GM18502 (cell line): ENCODE data around the gene CORO1A.
A peak's percentile ranks its signal among the peaks of the same experiment; 100 is the strongest.
"Not testable (repeated sequence)": the region's sequence is repeated elsewhere in the genome, so short reads cannot be mapped to it uniquely, and the experiment has no call there.

Experiments
- ATAC-seq: cut with Tn5 transposase; IDR thresholded peaks from one replicate; pipeline ENCODE4 v1.9.1; 2021; ENCODE audit warnings: mild to moderate bottlenecking; ENCODE audit not compliant: unreplicated experiment, poor library complexity

CORO1A gene

DNA sequence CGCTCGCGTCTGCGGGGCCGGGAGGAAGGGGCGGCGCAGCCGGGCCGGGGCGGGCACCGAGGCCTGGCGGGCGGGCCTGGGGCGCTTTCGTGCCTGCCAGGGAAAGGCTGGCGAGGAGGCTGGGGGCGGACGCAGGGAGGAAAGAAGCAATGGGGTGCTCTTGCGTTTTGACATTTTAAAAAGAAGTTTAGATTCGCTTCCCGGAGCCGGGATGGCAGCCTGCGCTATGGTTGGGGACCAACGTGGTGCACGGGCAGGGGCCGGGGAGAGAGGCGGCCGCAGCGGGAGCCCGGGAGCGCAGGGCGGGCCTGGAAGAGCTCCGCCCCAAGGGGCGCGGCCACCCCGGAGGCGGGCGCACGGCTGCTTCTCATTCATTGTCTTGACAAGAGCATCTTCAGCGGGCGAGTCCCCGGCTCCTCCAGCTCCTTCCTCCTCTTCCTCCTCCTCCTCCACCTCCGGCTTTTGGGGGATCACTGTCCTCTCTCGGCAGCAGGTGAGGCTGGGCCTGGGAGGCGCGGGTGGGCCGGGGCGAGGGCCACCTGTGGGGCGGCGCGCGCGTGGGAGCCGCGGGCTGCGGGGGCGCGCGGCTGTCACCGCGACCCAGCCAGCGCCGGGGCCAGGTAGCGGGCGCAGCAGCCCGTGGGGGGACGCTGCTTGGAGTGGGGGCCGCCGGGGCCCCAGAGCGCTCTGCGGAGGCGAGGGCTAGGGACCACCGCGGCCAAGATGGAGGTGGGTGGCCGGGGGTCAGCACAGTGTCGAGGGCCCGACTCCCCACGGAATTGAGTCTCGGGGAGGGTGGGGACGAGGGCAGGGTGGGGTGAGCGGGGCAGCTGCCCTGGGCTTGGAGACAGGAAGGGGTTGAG, at the start of gene CORO1A:
Gene CORO1A, plus strand, starts transcription at position 370 of the 863 bp plus-strand sequence. CDS start 1,608 bp downstream, outside the sequence.
- peak; percentile 52 for ATAC-seq

DNA sequence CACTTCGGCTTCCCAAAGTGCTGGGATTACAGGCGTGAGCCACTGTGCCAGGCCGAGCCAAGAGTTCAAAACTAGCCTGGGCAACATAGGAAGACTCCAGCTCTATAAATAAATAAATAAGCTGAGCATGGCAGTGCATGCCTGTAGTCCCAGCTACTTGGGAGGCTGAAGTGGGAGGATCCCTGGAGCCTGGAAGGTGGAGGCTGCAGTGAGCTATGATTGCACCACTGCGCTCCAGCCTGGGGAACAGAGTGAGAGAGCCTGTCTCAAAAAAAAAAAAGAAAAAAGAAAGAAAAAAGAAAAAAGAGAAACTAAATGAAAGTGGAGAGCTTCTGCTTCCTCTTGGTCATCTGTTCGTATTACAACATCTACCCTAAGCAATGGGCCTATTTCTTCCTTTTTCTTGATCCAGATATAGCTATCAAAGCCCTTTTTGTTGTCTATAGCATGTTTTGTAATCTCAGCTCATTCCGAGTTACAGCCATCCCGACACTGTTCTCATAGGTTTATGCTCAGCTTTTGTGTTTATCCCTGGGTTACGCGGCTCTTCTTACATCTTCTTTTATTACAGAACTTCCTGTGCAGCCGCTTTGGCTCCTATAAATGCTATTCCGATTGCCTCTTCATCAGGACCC, 46.3 kb upstream of the CORO1A start:
- ATAC-seq = no peak

DNA sequence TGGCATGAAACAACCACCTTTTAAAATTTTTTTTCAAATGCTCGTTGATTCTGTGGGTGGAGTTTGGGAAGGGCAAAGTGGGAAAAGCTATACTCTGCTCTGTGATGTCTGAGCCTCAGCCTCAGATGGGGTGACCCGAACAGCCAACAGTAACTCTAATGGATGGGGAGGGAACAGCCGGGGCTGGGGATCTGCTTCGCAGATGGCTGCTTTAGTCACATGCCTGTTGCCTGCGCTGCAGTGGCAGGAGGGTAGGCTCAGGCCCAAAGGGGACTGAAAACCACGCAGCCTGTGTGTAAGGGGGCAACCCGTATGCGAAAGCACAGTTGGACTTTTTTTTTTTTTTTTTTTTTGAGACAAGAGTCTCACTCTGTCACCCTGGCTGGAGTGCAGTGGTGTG, 45.5 kb upstream of the CORO1A start:
- ATAC-seq = no peak

DNA sequence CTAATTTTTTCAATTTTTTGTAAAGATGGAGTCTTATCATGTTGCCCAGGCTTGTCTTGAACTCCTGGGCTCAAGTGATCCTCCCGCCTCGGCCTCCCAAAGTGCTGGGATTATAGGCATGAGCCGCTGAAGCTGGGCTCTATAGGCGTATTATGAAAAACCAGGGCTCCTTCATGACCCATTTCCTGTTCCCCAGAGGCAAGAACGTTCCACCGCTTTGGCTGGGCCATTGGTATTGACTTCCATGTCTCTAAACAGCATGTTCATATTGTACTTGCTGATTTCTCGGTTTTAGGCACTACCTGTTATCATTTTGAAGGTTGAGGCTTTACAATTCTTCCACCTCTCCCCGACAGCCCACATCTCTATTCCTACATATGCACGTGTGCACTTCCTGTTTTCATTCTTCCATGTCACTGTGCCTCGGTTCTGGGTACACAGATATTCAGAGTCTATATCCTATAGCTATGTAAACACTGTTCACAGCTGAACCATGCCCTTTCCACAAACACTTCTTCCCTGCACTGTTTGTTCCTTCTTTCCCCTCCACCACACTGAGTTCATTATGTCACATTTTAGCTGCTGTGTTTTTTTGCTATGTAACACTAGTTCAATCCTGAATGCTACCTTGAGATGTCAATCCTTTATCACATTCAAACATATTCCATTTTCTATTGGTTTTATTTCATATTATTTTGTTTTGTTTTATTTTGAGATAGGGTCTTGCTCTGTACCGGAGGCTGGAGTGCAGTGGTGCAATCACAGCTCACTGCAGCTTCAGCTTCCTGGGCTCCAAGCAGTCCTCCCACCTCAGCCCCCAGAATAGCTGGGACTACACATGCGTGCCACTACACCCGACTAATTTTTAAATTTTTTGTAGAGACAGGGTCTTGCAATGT, 43.6 kb upstream of the CORO1A start:
- no peak for ATAC-seq

DNA sequence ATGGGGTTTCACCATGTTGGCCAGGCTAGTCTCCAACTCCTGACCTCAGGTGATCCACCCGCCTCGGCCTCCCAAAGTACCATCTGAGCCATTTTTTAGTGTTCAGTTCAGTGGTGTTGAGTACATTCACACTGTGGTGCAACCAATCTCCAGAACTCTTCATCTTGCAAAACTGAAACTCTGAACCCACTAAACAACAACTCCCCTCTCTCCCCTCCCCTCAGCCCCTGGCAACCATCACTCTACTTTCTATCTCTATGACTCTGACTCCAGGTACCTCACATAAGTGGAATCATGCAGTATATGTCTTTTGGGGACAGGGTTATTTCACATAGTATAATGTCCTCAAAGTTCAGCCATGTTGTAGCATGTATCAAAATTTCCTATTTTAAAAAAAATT, 41.7 kb upstream of the CORO1A start:
- ATAC-seq = no peak

DNA sequence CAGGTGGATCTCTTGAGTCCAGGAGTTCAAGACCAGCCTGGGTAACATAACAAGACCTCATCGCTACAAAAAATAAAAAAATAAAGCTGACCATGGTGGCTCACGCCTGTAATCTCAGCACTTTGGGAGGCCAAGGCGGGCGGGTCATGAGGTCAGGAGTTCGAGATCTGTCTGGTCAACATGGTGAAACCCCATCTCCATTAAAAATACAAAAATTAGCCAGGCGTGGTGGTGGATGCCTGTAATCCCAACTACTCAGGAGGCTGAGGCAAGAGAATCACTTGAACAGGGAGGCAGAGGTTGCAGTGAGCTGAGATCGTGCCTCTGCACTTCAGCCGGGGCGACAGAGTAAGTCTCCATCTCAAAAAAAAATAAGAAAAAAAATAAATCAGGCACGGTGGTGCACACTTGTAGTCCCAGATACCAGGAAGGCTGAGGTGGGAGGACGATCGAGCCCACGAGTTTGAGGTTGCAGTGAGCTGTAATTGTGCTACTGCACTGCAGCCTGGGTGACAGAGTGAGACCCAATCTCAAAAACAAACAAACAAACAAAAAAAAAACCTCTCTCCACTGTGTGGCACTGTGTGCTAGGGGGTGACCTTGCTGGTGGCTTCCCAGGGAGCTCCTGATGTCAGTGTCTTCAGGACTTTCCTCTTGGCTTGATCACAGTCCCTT, 40.6 kb upstream of the CORO1A start:
- ATAC-seq = no peak

DNA sequence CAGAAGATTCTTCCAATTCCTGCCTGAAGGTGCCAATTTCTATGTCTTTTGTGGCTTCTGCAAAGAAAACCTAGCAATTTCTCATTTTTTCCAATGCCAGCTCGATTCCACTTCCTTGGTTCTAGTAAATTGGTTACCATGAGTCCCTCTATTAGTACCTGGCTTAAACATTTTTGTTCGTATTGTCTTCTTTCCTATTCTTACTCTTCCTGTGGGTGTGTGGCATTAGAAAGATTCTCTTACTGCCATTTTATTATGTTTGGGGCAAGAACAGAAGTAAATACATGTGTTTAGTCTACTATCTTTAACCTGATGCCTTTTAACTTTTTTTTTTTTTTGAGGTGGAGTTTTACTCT, 40.1 kb upstream of the CORO1A start:
- ATAC-seq = no peak

DNA sequence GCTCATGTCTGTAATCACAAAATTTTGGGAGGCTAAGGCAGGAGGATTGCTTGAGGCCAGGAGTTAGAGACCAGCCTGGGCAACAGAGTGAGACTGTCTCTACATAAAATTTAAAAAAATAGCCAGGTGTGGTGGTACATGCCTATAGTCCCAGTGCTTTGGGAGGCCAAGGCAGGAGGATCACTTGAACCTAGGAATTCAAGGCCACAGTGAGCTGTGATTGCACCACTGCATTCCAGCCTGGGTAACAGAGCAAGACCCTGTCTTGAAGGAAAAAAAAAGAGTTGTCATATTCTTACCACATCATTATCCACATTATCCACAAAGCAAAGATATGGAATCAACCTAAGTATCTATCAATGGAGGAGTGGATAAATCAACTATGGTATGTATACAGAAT, 39.4 kb upstream of the CORO1A start:
- no peak for ATAC-seq

DNA sequence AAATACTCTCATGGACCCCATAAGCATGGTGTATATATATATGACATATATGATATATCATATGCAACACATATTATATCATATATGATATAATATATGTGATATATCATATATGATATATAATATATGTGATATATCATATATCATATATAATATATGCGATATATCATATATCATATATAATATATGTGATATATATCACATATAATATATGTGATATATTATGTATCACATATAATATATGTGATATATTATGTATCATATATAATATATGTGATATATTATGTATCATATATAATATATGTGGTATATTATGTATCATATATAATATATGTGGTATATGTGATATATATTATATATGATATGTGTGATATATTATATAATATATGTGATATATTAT, 38.5 kb upstream of the CORO1A start:
- ATAC-seq = no peak

DNA sequence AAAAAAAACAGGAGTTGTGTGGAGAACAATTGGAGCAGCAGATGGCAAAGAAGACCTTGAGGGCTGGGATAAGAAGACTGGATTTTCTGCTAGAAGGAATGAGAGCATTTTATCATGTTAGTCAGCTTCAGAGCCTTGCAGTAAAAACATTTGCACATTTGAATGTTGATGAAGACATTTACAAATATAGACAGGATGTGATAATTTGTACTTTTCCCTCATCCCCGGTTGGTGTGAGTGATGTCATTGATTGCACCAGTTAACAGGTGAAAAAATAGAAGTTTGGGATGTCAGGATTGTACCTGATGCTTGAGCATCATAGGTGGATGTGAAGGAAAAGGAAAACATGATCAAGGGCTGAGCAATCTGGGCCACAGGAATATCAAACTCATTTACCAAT, 37.7 kb upstream of the CORO1A start:
- no peak for ATAC-seq

DNA sequence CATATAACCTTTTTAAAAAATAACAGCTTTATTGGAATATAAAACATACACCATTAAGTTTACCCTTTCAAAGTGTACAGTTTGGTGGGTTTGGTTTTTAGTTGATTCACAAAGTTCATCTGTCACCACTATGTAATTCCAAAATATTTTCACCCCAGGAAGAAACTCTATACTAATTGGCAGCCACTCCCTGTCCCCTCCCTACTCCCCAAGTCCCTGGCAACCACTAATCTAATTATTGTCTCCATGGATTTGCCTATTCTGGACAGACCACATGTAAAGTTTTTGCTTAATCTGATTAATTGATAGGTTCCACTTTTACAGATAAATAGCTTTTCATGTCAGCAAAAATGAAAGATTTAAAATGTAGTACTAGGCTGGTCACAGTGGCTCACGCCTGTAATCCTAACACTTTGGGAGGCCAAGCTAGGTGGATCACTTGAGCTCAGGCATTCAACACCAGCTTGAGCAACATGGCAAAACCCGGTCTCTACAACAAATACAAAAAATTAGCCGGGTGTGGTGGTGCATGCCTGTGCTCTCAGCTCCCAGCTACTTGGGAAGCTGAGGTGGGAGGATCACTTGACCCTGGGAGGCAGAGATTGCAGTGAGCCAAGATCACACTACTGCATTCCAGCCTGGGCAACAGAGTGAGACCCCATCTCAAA, 35.4 kb upstream of the CORO1A start:
- ATAC-seq = no peak

DNA sequence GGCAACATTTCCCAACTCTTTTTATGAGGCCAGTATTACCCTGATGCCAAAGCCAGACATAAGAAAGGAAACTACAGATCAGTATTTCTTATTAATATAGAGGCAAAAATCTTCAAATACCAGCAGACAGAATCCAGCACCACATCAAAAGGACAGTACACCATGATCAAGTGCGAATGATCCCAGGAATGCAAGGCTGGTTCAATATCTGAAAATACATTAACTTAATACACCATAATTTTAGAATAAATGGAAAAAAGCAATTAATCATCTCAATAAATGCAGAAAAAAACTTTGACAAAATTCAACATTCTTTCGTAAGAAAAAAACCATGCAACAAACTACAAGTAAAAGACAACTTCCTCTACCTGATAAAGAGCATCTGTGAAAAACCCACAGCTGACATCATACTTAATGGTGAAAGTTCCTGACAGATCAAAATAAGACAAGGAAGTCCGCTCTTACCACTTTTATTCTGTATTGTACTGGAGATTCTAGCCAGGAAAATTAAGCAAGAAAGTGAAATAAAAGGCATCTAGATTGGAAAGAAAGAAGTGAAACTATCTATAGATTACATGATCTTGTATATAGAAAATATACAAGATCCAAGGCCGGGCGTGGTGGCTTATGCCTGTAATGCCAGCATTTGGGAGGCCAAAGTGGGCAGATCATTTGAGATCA, 34.0 kb upstream of the CORO1A start:
- no peak for ATAC-seq

DNA sequence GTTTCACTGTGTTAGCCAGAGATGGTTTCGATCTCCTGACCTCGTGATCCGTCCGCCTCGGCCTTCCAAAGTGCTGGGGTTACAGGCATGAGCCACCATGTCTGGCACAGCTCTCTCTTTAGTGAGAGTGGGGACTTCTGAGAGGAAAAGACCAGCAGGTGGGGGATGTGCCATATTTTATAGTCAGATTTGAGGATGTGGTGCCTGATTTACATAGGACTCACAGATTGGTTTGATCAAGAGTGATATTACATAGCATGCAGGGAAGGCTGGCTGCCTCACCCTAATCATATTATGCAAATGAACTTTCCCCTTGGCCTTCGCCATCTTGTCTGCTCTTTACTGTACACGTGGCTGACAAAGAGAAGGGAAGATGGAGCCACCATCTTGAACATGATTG, 32.3 kb upstream of the CORO1A start:
- ATAC-seq = no peak

DNA sequence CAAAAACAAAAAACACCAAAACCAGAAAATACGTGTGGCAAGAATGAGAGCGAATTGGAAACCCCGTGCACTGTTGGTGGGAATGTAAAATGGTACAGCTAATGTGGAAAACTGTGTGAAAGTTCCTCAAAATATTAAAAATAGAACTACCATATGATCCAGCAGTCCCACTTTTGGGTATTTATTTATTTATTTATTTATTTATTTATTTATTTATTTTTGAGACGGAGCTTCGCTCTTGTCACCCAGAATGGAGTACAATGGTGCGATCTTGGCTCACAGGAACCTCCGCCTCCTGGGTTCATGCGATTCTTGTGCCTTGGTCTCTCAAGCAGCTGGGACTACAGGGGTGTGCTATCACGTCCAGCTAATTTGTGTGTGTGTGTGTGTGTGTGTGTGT, 30.9 kb upstream of the CORO1A start:
- no peak for ATAC-seq

DNA sequence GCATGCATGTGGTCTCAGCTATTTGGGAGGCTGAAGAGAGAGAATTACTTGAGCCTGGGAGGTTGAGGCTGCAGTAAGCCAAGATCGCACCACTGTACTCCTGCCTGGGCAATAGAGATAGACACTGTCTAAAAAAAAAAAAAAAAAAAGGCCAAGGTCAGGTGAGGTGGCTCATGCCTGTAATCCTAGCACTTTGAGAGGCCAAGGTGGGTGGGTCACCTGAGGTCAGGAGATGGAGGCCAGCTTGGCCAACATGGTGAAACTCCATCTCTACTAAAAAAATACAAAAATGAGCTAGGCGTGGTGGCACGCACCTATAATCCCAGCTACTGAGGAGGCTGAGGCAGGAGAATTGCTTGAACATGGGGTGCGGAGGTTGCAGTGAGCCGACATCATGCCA, 28.2 kb upstream of the CORO1A start:
- no peak for ATAC-seq

DNA sequence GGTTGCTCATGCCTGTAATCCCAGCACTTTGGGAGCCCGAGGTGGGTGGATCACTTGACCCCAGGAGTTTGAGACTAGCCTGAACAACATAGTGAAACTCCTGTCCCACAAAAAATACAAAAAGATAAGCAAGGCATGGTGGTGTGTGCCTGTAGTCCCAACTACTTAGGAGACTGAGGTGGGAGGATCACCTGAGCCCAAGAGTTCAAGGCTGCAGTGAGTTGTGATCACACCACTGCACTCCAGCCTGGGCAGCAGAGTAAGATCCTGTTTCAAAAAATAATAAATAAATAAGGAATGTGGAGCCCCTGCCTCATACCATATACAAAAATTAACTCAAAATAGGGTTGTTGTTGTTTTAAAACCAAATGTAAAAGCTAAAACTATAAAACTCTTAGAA, 26.2 kb upstream of the CORO1A start:
- ATAC-seq = no peak

DNA sequence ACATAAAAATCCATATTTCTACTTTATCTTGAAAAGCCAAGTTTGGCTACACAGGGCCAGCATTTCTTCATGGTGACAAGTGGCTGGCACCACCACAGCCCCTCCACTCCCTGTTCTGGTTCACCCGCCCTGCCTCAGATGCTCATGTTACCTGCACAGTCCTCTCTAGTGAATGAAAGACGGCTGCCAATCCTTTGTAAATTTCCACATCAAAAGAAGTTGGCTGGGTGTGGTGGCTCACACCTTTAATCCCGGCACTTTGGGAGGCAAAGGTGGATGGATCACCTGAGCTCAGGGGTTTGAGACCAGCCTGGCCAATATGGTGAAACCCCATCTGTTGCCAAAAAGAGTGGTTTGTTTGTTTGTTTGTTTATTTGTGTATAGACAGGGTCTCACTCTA, 19.9 kb upstream of the CORO1A start:
- no peak for ATAC-seq

DNA sequence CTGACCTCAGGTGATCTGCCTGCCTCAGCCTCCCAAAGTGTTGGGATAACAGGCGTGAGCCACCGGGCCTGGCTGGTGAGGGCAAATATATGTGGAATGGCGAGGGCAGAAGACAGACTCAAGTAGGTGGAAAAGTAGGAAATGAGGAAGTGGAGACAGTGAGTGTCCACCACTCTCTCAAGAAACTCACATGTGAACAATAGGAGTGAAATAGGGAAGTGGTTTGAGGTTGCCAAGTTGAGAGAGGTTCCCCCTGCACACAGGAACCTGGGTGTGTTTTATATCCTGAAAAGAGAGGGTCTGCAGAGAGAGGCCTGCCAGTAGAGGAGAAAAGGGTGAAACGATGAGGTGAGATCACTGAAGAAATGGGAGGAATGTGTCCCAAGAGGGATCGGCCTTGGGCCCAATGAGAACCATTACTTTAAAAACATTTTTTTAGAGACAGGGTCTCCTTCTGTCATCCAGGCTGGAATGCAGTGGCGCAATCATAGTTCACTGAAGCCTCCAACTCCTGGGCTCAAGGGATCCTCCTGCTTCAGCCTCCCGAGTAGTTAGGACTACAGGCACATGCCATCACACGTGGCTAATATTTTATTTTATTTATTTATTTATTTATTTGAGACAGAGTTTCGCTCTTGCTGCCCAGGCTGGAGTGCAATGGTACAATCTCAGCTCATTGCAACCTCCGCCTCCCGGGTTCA, 17.1 kb upstream of the CORO1A start:
- no peak for ATAC-seq

DNA sequence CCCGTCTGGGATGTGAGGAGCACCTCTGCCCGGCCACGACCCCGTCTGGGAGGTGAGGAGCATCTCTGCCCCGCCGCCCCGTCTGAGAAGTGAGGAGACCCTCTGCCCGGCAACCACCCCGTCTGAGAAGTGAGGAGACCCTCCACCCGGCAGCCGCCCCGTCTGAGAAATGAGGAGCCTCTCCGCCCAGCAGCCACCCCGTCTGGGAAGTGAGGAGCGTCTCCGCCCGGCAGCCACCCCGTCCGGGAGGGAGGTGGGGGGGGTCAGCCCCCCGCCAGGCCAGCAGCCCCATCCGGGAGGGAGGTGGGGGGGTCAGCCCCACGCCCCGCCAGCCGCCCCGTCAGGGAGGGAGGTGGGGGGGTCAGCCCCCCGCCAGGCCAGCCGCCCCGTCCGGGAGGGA, 14.7 kb upstream of the CORO1A start:
- not testable (repeated sequence) for ATAC-seq
